Thyroid gland (tissue), 4 donors: ENCODE results near the gene TRIM37. TPM values are rescaled to one million over a fixed set of nuclear protein-coding genes. Genes with fewer than 3 reads are reported as not detected.
"Not testable (repeated sequence)": the region's sequence is repeated elsewhere in the genome, so short reads cannot be mapped to it uniquely, and the experiment has no call there.

ENCODE experiments used
- DNase-seq, 2 donors: peaks; one replicate each; pipeline ENCODE4 v3.0.0-alpha.2; 2019
- H3K27ac ChIP-seq, 3 donors: fragments of 200-600 bp; sonication (generic); 1 replicate in 2 of 3; 2 replicates in 1 of 3; pipeline ENCODE4 v1.5.1; 2016 to 2019; ENCODE audit warnings: mild to moderate bottlenecking in 1 of 3, moderate library complexity in 1 of 3
- H3K27me3 ChIP-seq: fragments of 200-600 bp; sonication (generic); one replicate; pipeline ENCODE4 v1.5.1; 2019
- H3K36me3 ChIP-seq, 2 donors: fragments of 200-600 bp; sonication (generic); one replicate each; pipeline ENCODE4 v1.5.1; 2016 to 2019
- H3K4me1 ChIP-seq, 2 donors: fragments of 200-600 bp; sonication (generic); one replicate each; pipeline ENCODE4 v1.5.1; 2017 to 2019
- H3K4me3 ChIP-seq, 3 donors: fragments of 200-600 bp; sonication (generic); replicated peaks in 1 of 3; 1 replicate in 2 of 3; 2 replicates in 1 of 3; pipeline ENCODE4 v1.5.1; 2016; ENCODE audit warnings: mild to moderate bottlenecking in 1 of 3
- H3K9me3 ChIP-seq: fragments of 200-600 bp; sonication (generic); one replicate; pipeline ENCODE4 v1.5.1; 2017
- POLR2A ChIP-seq, 2 donors: fragments of 450-650 bp; IDR thresholded peaks; one replicate each; pipeline ENCODE4 v1.6.1; 2017; ENCODE audit warnings: antibody characterized with exemption in 2 of 2, mild to moderate bottlenecking in 2 of 2, moderate library complexity in 1 of 2
- WGBS, 2 donors: methylation state at CpG; one replicate each; pipeline ENCODE4 v1.1.5; 2017; 5-methylcytosine and 5-hydroxymethylcytosine counted together
- intact Hi-C: fragments of 100-400 bp; cut with DNase I; formaldehyde crosslinking; loops from one replicate; pipeline ENCODE4 v1.15.1; 2023
- total RNA-seq, 4 donors: library from RNA; depleted of rRNA; stranded (reverse); fragments of >200 nt; gene quantifications; one replicate each; pipeline ENCODE4 v1.2.3, GENCODE V29; 2016
- TF ChIP-seq, protein P1 (sequence below), 6 experiments: fragments of 200-600 bp in 3 of 6; fragments of 450-650 bp in 3 of 6; sonication (generic) in 3 of 6; IDR thresholded peaks; one replicate each; pipeline ENCODE4 v1.5.1; 2016 to 2019; ENCODE audit warnings: antibody characterized with exemption in 6 of 6, mild to moderate bottlenecking in 2 of 6, inconsistent platforms in 1 of 6, moderate library complexity in 1 of 6

TRIM37 gene
- total RNA-seq, 4 donors from 2014 or later, result 30.2 to 46.8 (median 34.2) TPM

DNA sequence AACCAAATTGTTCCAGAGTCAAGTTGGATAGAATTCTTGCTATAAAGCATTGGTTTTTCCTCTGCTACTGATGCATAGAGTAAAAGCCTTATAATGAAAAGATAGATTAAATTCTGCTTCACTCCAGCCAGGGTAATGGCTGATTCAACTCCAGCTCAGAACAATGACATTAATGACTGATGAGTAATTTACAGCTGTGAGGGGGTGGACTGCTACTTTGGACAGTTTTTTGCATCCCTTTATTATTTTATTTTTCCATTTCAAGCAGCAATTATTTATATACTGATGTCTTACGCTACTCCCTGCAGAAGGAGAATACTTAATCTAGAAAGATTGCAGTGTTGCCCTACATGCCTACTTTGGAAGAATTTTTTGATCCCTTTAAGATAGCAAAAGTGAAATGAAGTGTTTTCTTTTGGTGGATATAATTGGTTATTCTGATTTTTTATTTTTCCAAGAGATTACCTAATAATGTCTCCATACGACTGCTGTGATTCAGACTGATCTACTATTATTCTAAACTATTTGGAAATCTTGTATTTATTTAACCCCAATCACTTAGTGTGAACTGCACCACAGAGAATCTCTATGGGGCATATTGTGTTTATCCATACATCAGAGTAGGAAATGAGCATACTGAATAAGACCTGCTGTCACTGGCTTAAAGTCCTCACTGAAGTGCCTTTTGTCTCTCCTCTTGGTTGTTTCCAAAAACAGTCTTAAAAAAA, 149.5 kb downstream of the TRIM37 start:
- Histone ChIP-seq H3K9me3 (no peaks in the 10 kb centered on the region), H3K4me3 (no peak overlapping the region), H3K36me3 (no peaks in the 10 kb centered on the region), H3K27ac (no peak overlapping the region), H3K27me3 (no peaks in the 10 kb centered on the region), H3K4me1 (peaks cover 0 to 5% of the 10 kb centered on the region in 2 donors)
- TF ChIP-seq POLR2A (IDR thresholded peaks at IDR 0.05), result no peak
- TF ChIP-seq, protein P1, sequence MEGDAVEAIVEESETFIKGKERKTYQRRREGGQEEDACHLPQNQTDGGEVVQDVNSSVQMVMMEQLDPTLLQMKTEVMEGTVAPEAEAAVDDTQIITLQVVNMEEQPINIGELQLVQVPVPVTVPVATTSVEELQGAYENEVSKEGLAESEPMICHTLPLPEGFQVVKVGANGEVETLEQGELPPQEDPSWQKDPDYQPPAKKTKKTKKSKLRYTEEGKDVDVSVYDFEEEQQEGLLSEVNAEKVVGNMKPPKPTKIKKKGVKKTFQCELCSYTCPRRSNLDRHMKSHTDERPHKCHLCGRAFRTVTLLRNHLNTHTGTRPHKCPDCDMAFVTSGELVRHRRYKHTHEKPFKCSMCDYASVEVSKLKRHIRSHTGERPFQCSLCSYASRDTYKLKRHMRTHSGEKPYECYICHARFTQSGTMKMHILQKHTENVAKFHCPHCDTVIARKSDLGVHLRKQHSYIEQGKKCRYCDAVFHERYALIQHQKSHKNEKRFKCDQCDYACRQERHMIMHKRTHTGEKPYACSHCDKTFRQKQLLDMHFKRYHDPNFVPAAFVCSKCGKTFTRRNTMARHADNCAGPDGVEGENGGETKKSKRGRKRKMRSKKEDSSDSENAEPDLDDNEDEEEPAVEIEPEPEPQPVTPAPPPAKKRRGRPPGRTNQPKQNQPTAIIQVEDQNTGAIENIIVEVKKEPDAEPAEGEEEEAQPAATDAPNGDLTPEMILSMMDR (IDR thresholded peaks at IDR 0.05), result no peak
- no peak for DNase-seq
- WGBS, 2 donors, result 84 to 86% methylated on average over 2 of the region's 2 CpGs
- intact Hi-C loops, result no loop called here

DNA sequence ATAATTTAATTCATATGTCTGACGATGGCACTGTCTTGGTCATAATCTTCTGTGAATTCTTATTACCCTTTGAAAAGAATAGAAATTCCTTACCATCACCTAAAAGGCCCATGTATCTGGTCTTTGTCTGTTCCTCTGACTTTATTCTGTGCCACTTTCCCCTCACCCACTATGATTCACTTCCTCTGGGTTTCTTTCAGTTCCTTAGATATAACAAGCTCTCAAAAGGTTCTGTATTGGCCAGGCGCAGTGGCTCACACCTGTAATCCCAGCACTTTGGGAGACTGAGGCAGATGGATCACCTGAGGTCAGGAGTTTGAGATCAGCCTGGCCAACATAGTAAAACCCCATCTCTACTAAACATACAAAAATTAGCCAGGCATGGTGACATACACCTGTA, 152.3 kb downstream of the TRIM37 start:
- intact Hi-C loops, H3K36me3 ChIP-seq, DNase-seq, H3K27ac ChIP-seq, H3K4me3 ChIP-seq, H3K4me1 ChIP-seq, H3K9me3 ChIP-seq, H3K27me3 ChIP-seq: not testable (repeated sequence)
- 84 to 96% methylated on average over 2 of the region's 2 CpGs for WGBS, 2 donors

DNA sequence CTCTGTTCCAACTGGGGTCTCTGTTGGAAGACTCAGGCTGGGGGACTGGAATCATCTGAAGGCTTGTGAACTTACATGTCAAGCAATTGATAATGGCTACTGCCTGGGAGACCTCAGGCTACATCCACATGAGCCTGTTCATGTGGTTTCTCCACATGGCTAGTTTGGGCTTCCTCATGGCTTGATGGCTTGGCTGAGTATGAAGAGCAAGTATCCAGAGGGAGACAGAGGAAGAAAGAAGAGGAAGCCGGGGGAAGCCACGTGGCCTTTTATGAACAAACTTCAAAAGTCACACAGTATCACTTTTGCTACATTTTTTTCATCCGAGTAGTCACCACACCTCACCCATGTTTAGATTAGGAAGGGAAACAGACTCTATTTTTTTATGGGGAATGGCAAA, 158.9 kb downstream of the TRIM37 start:
- DNase-seq, result no peak
- 74 to 85% methylated on average over 3 of the region's 3 CpGs for WGBS, 2 donors

DNA sequence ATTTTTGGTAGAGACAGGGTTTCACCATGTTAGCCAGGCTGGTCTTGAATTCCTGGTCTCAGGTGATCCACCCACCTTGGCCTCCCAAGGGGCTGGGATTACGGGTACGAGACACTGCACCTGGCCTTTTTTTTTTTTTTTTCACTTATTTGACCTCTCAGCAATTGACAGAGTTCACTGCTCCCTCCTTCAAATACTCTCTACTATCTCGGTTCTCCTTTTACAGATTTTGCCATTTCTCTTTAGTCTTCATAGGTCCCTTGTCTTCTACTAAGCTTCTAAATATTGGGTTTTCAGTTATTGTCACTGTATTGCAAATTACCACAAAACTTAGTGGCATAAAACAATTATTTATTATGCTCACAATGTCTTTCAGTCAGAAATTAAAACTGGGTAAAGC, 159.3 kb downstream of the TRIM37 start:
- H3K27ac ChIP-seq, result no peak overlapping the region
- WGBS, 2 donors, result 86 to 91% methylated on average over 3 of the region's 3 CpGs
- TF ChIP-seq POLR2A (IDR thresholded peaks at IDR 0.05), result no peak
- TF ChIP-seq, protein P1 (IDR thresholded peaks at IDR 0.05), result no peak
- no peaks in the 10 kb centered on the region for H3K9me3 ChIP-seq
- H3K4me1 ChIP-seq, result no peaks in the 10 kb centered on the region
- no peak overlapping the region for H3K4me3 ChIP-seq
- H3K36me3 ChIP-seq, result no peaks in the 10 kb centered on the region
- H3K27me3 ChIP-seq, result no peaks in the 10 kb centered on the region
- DNase-seq, result no peak
- intact Hi-C loops, result no loop called here

More for the DNA sequence above, 158.9 kb downstream of the TRIM37 start:
- H3K9me3 ChIP-seq, result no peaks in the 10 kb centered on the region
- no peak for TF ChIP-seq POLR2A (IDR thresholded peaks at IDR 0.05)
- TF ChIP-seq, protein P1 (IDR thresholded peaks at IDR 0.05), result no peak
- H3K27ac ChIP-seq, result no peak overlapping the region
- no peaks in the 10 kb centered on the region for H3K27me3 ChIP-seq
- intact Hi-C loops, result no loop called here
- H3K4me1 ChIP-seq, result no peaks in the 10 kb centered on the region
- no peak overlapping the region for H3K4me3 ChIP-seq
- H3K36me3 ChIP-seq, result no peaks in the 10 kb centered on the region

DNA sequence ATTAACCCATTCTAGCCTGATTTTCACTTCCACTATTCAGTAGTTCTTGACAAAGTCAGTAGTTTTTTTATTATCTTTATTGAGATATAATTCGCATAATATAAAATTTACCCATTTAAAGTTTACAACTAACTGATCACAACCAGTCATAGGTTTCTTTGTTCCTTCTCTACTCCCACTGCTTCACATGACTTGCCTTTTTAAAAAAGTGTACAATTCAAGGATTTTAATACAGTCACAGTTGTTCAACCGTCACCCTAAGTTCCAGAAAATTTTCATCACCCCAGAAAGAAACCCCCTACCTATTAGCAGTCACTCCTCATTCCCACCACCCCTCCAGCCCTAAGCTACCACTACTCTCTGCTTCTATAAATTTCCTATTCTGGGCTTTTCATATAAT, 162.5 kb downstream of the TRIM37 start:
- Histone ChIP-seq H3K4me1 (no peaks in the 10 kb centered on the region), H3K36me3 (no peaks in the 10 kb centered on the region), H3K27me3 (no peaks in the 10 kb centered on the region), H3K9me3 (no peaks in the 10 kb centered on the region), H3K27ac (no peak overlapping the region), H3K4me3 (no peak overlapping the region)
- intact Hi-C loops, result no loop called here
- WGBS, 2 donors, result 90% methylated on average over 2 of the region's 2 CpGs
- TF ChIP-seq POLR2A (IDR thresholded peaks at IDR 0.05), result no peak
- TF ChIP-seq, protein P1 (IDR thresholded peaks at IDR 0.05), result no peak
- DNase-seq, result no peak
